ENCODE results near the gene MRPS22. TPM values are rescaled to one million over a fixed set of nuclear protein-coding genes. Genes with fewer than 3 reads are reported as not detected.

MRPS22 gene
- total and polyA plus RNA-seq, 8 donors, result 28.4 to 63.0 (median 56.5) TPM

GRCh38 chr3:139320551-139321309, 23.1 kb upstream of the MRPS22 start:
- H3K27me3 ChIP-seq, result peaks cover 0 to 38% of the 10 kb centered on the region in 2 donors
- H3K36me3 ChIP-seq, result no peaks in the 10 kb centered on the region
- no peaks in the 10 kb centered on the region for H3K4me1 ChIP-seq
- ATAC-seq (no peak), DNase-seq (no peak)
- no peaks in the 10 kb centered on the region for H3K9me3 ChIP-seq
- intact Hi-C loops (cut with DNase I), result no loop called here
- no peak overlapping the region for H3K27ac ChIP-seq
- no peak overlapping the region for H3K4me3 ChIP-seq
- TF ChIP-seq CTCF (IDR thresholded peaks at IDR 0.05), result no peak

- Histone ChIP-seq H3K27ac (no peak overlapping the region), H3K36me3 (no peaks in the 10 kb centered on the region), H3K4me3 (no peak overlapping the region), H3K27me3 (peaks cover 0 to 28% of the 10 kb centered on the region in 2 donors), H3K4me1 (no peaks in the 10 kb centered on the region), H3K9me3 (no peaks in the 10 kb centered on the region)
- TF ChIP-seq CTCF (IDR thresholded peaks at IDR 0.05), result no peak
- intact Hi-C loops (cut with DNase I), result no loop called here
- no peak for DNase-seq
- ATAC-seq, result no peak
These were observed 21.5 kb upstream of the MRPS22 start for GRCh38 chr3:139322346-139322745.

GRCh38 chr3:139323146-139323545, 20.7 kb upstream of the MRPS22 start:
- Histone ChIP-seq H3K4me3 (no peak overlapping the region), H3K36me3 (no peaks in the 10 kb centered on the region), H3K27me3 (peaks cover 0 to 21% of the 10 kb centered on the region in 2 donors), H3K27ac (no peak overlapping the region), H3K4me1 (no peaks in the 10 kb centered on the region), H3K9me3 (no peaks in the 10 kb centered on the region)
- intact Hi-C loops (cut with DNase I), result no loop called here
- no peak for TF ChIP-seq CTCF (IDR thresholded peaks at IDR 0.05)
- DNase-seq (no peak), ATAC-seq (no peak)

GRCh38 chr3:139324456-139324855, 19.4 kb upstream of the MRPS22 start:
- intact Hi-C loops (cut with DNase I), result no loop called here
- Histone ChIP-seq H3K9me3 (no peaks in the 10 kb centered on the region), H3K4me1 (peaks cover 0 to 6% of the 10 kb centered on the region in 2 donors), H3K27me3 (peaks cover 0 to 8% of the 10 kb centered on the region in 2 donors), H3K36me3 (no peaks in the 10 kb centered on the region), H3K4me3 (no peak overlapping the region), H3K27ac (no peak overlapping the region)
- TF ChIP-seq CTCF (IDR thresholded peaks at IDR 0.05), result no peak
- DNase-seq, result no peak
- ATAC-seq, result no peak

- no peaks in the 10 kb centered on the region for H3K36me3 ChIP-seq
- peaks cover 0 to 19% of the 10 kb centered on the region in 2 donors for H3K27me3 ChIP-seq
- no peak for DNase-seq
- H3K4me1 ChIP-seq, result peaks cover 0 to 10% of the 10 kb centered on the region in 2 donors
- ATAC-seq, result no peak
- no peak overlapping the region for H3K27ac ChIP-seq
- no peaks in the 10 kb centered on the region for H3K9me3 ChIP-seq
- intact Hi-C loops (cut with DNase I), result loop anchor here in 1 of 2 donors (5.0 kb wide), 1 partner anchor 213 kb away; no protein-coding TSS in a partner anchor
- no peak overlapping the region for H3K4me3 ChIP-seq
- no peak for TF ChIP-seq CTCF (IDR thresholded peaks at IDR 0.05)
These were observed 18.3 kb upstream of the MRPS22 start for GRCh38 chr3:139325551-139325950.
